GM12878 (cell line): ENCODE data around the gene TXNDC15. TPM values are rescaled to one million over a fixed set of nuclear protein-coding genes. Genes with fewer than 3 reads are reported as not detected.

Experiments used
- ATAC-seq: fragments of 200-7000 bp; cut with Tn5 transposase; 3 replicates; pipeline ENCODE4 v1.9.1; 2020; ENCODE audit warnings: mild to moderate bottlenecking, moderate library complexity
- BruUV-seq: library from RNA; stranded (reverse); fragments of 400-500 nt; replicated peaks from 2 replicates; lab custom pipeline; 2021; lab: Mats Ljungman, UMichigan
- CTCF ChIA-PET: fragments of 300-600 bp; sonication (Branson Sonifier 250); formaldehyde crosslinking; extraction: SDS; loops from one replicate; lab custom pipeline; 2021; ENCODE audit warnings: inconsistent platforms; lab: Yijun Ruan, JAX
- POLR2A ChIA-PET: fragments of 350-600 bp; formaldehyde crosslinking; extraction: SDS; loops from one replicate; lab custom pipeline; 2021; ENCODE audit warnings: inconsistent platforms; lab: Charles Lee
- RAD21 ChIA-PET: fragments of 300-600 bp; sonication (Branson Sonifier 250); formaldehyde crosslinking; loops from one replicate; lab custom pipeline; 2023; ENCODE audit warnings: antibody characterized with exemption; ENCODE audit not compliant: unreplicated experiment; lab: Charles Lee
- SMC1A ChIA-PET: fragments of 300-600 bp; sonication (Branson Sonifier 250); formaldehyde crosslinking; loops from one replicate; lab custom pipeline; 2023; ENCODE audit not compliant: unreplicated experiment, uncharacterized antibody; lab: Charles Lee
- DNase-seq: peaks from one replicate; pipeline ENCODE4 v3.0.0-alpha.2; 2011; ENCODE audit warnings: low read depth, low spot score
- FAIRE-seq: peaks from 3 replicates; lab custom pipeline; 2011; peaks lifted over from hg19 to GRCh38; lab: Jason Lieb, UNC
- H2AFZ ChIP-seq: 2 replicates; pipeline ENCODE4 v1.6.0; 2011; ENCODE audit warnings: low read depth, low read length, control low read depth; ENCODE audit not compliant: control insufficient read depth
- H3K27ac ChIP-seq: 2 replicates; pipeline ENCODE4 v1.5.1; 2011; ENCODE audit warnings: control low read depth; ENCODE audit not compliant: control insufficient read depth, insufficient read depth
- H3K27me3 ChIP-seq, 2 experiments: replicated peaks in 1 of 2; 2 replicates each; pipeline versions ENCODE4 v1.6.0 to v1.6.1; 2011; ENCODE audit warnings: low read length in 1 of 2; ENCODE audit not compliant: control insufficient read depth in 2 of 2, insufficient read depth in 2 of 2
- H3K36me3 ChIP-seq, 2 experiments: 2 replicates each; pipeline ENCODE4 v1.5.1; 2011; ENCODE audit warnings: low read length in 1 of 2; ENCODE audit not compliant: control insufficient read depth in 2 of 2, insufficient read depth in 2 of 2
- H3K4me1 ChIP-seq: 2 replicates; pipeline ENCODE4 v1.6.1; 2011; ENCODE audit warnings: mild to moderate bottlenecking, low read length, moderate library complexity, mixed read lengths; ENCODE audit not compliant: control insufficient read depth, insufficient read depth
- H3K4me2 ChIP-seq: 2 replicates; pipeline ENCODE4 v1.6.0; 2011; ENCODE audit warnings: control low read depth; ENCODE audit not compliant: control insufficient read depth, insufficient read depth
- H3K4me3 ChIP-seq: fragments of 200-600 bp; sonication (generic); 2 replicates; pipeline ENCODE4 v1.5.1; 2016
- H3K79me2 ChIP-seq: 2 replicates; pipeline ENCODE4 v1.6.0; 2011; ENCODE audit warnings: low read length; ENCODE audit not compliant: control insufficient read depth, insufficient read depth
- H3K9ac ChIP-seq: 2 replicates; pipeline ENCODE4 v1.8.0; 2011; ENCODE audit warnings: low read length, control low read depth, mixed read lengths; ENCODE audit not compliant: control insufficient read depth, insufficient read depth
- H3K9me3 ChIP-seq: replicated peaks from 3 replicates; pipeline ENCODE4 v1.5.1; 2011; ENCODE audit warnings: mild to moderate bottlenecking, low read length; ENCODE audit not compliant: control insufficient read depth, insufficient read depth
- H4K20me1 ChIP-seq: 2 replicates; pipeline ENCODE4 v1.6.0; 2011; ENCODE audit not compliant: control insufficient read depth, insufficient read depth
- BMI1 ChIP-seq: fragments of 450-650 bp; IDR thresholded peaks from 2 replicates; pipeline ENCODE4 v1.6.1; 2016; ENCODE audit warnings: mild to moderate bottlenecking, moderate library complexity, borderline replicate concordance
- CHD1 ChIP-seq: IDR thresholded peaks from 2 replicates; pipeline ENCODE4 v1.6.1; 2012; ENCODE audit warnings: low read depth, low read length, improper control_type of control experiment
- EGR1 ChIP-seq, 2 experiments: IDR thresholded peaks; 1 replicate in 1 of 2; 2 replicates in 1 of 2; pipeline ENCODE4 v1.6.1; 2011 to 2012; ENCODE audit warnings: low read depth in 2 of 2, low read length in 2 of 2, borderline replicate concordance in 1 of 2, mild to moderate bottlenecking in 1 of 2, moderate library complexity in 1 of 2
- GATAD2B ChIP-seq: fragments of 450-650 bp; conservative IDR thresholded peaks from 2 replicates; pipeline ENCODE4 v1.6.1; 2017; ENCODE audit warnings: low read depth, mild to moderate bottlenecking, moderate library complexity
- HSF1 ChIP-seq: fragments of 150-350 bp; IDR thresholded peaks from 2 replicates; pipeline ENCODE4 v1.6.1; 2014; ENCODE audit warnings: mild to moderate bottlenecking, low read depth, low read length
- POLR2A ChIP-seq: IDR thresholded peaks from 2 replicates; pipeline ENCODE4 v1.6.1; 2011; ENCODE audit warnings: low read depth, mild to moderate bottlenecking, low read length
- SMAD1 ChIP-seq: fragments of 450-650 bp; IDR thresholded peaks from 2 replicates; pipeline ENCODE4 v1.6.1; 2018; ENCODE audit warnings: mild to moderate bottlenecking, low read depth; ENCODE audit not compliant: partially characterized antibody
- ZNF384 ChIP-seq: IDR thresholded peaks from 2 replicates; pipeline ENCODE4 v1.6.1; 2012; ENCODE audit warnings: low read depth, mild to moderate bottlenecking, low read length, improper control_type of control experiment, borderline replicate concordance
- WGBS: methylation state at CpG from one replicate; pipeline ENCODE4 v1.1.6; 2016; ENCODE audit warnings: low lambda C conversion rate; ENCODE audit not compliant: insufficient replicate concordance, insufficient coverage; ENCODE audit errors: missing lambda C conversion rate; 5-methylcytosine and 5-hydroxymethylcytosine counted together
- in situ Hi-C: fragments of 300-500 bp; cut with MboI; formaldehyde crosslinking; loops from 9 replicates; pipeline ENCODE4 v1.14.3; 2018; ENCODE audit warnings: mixed read lengths
- intact Hi-C: fragments of 100-400 bp; cut with micrococcal nuclease; formaldehyde crosslinking; loops from one replicate; pipeline ENCODE4 v1.14.2; 2022; ENCODE audit not compliant: unreplicated experiment
- polyA plus RNA-seq, 11 experiments: library from polyadenylated mRNA; depleted of rRNA in 4 of 11; unstranded in 6 of 11; stranded (reverse) in 5 of 11; fragments of >200 nt; fragmentation: Nextera tagmentation in 4 of 11; fragmentation: Illumina TruSeq in 1 of 11; extraction: Ambion mirVana in 4 of 11; extraction: Trizol in 1 of 11; gene quantifications; 1 replicate in 1 of 11; 2 replicates in 10 of 11; pipeline versions ENCODE4 v1.2.1 to v1.2.3, GENCODE V29; 2011 to 2016; ENCODE audit warnings: inconsistent platforms in 2 of 11, missing spikeins in 2 of 11, low read depth in 1 of 11
- total RNA-seq, 4 experiments: library from RNA; depleted of rRNA in 3 of 4; stranded (reverse); fragments of >200 nt in 3 of 4; fragmentation: Illumina TruSeq in 1 of 4; extraction: Trizol in 1 of 4; gene quantifications; 2 replicates each; pipeline versions ENCODE4 v1.2.1 to v1.2.3, GENCODE V29; 2013 to 2021

The TXNDC15 gene
- total and polyA plus RNA-seq, 10 of the 15 experiments (the other 5 are each of a cell fraction or from before 2014, with no cell fraction given), result 8.1 to 60.6 (median 38.1) TPM

- H3K79me2 ChIP-seq, result no peaks in the 10 kb centered on the region
- TF ChIP-seq CHD1 (no peak), HSF1 (no peak), POLR2A (no peak), ZNF384 (no peak), BMI1 (no peak), SMAD1 (no peak), EGR1 (IDR thresholded peaks at IDR 0.05; ENCODE audit: borderline replicate concordance in 1 of 2, low read depth in 2 of 2, low read length in 2 of 2) (no peak), GATAD2B (no peak)
- no peaks in the 10 kb centered on the region for H4K20me1 ChIP-seq
- H3K9ac ChIP-seq, result no peak overlapping the region
- no peaks in the 10 kb centered on the region for H3K4me1 ChIP-seq
- DNase-seq, result no peak
- RAD21 ChIA-PET, result no interaction called here
- H2AFZ ChIP-seq, result no peak overlapping the region
- H3K4me3 ChIP-seq, result no peak overlapping the region
- SMC1A ChIA-PET, result interaction anchor here (0.6 kb wide), 1 partner anchor 10 kb away, joined by 3 read pairs; the partner anchor contains the start of gene C5orf24
- H3K9me3 ChIP-seq, result no peaks in the 10 kb centered on the region
- in situ Hi-C loops (no loop called here), intact Hi-C loops (no loop called here)
- CTCF ChIA-PET, result no interaction called here
- no peak overlapping the region for H3K4me2 ChIP-seq
- no peaks in the 10 kb centered on the region for H3K27me3 ChIP-seq
- ATAC-seq, result no peak
- H3K36me3 ChIP-seq, result peaks cover 0 to 2% of the 10 kb centered on the region in 2 experiments; a peak in 2 of 4 replicates
- BruUV-seq, result no TSS peak
- H3K27ac ChIP-seq, result no peak overlapping the region
- POLR2A ChIA-PET, result interaction anchor here (1.3 kb wide), 1 partner anchor 13 kb away, joined by 4 read pairs; no protein-coding TSS in a partner anchor
- no peak for FAIRE-seq
- 97% methylated on average over 2 of the region's 2 CpGs for WGBS
Measured at GRCh38 chr5:134835623-134836022, 38.5 kb upstream of the TXNDC15 start.
